RKO (cell line): ENCODE data around the gene TGFB1I1.
"Not testable (repeated sequence)": the region's sequence is repeated elsewhere in the genome, so short reads cannot be mapped to it uniquely, and the experiment has no call there.

Source experiments
- DNase-seq: peaks from one replicate; pipeline ENCODE4 v3.0.0-alpha.2; 2016; ENCODE audit warnings: low spot score

Gene TGFB1I1

GRCh38 chr16:31517800-31518402 lies 45.9 kb downstream of the TGFB1I1 start:
- DNase-seq = no peak

- no peak for DNase-seq
Observed at GRCh38 chr16:31519759-31520431, 47.9 kb downstream of the TGFB1I1 start.

- DNase-seq = no peak
Observed at GRCh38 chr16:31521368-31521767, 49.4 kb downstream of the TGFB1I1 start.

- no peak for DNase-seq
Observed at GRCh38 chr16:31522071-31522470, 50.1 kb downstream of the TGFB1I1 start.

- not testable (repeated sequence) for DNase-seq
Observed at GRCh38 chr16:31523768-31524167, 51.8 kb downstream of the TGFB1I1 start.

- DNase-seq = no peak
Observed at GRCh38 chr16:31525113-31525512, 53.2 kb downstream of the TGFB1I1 start.
